OCI-M2 (cell line): ENCODE data around the gene BICC1.

Experiments
- DNase-seq: peaks from one replicate; lab custom pipeline; 2025; ENCODE audit not compliant: unreplicated experiment; lab: John Stamatoyannopoulos, UW

The BICC1 gene

DNA sequence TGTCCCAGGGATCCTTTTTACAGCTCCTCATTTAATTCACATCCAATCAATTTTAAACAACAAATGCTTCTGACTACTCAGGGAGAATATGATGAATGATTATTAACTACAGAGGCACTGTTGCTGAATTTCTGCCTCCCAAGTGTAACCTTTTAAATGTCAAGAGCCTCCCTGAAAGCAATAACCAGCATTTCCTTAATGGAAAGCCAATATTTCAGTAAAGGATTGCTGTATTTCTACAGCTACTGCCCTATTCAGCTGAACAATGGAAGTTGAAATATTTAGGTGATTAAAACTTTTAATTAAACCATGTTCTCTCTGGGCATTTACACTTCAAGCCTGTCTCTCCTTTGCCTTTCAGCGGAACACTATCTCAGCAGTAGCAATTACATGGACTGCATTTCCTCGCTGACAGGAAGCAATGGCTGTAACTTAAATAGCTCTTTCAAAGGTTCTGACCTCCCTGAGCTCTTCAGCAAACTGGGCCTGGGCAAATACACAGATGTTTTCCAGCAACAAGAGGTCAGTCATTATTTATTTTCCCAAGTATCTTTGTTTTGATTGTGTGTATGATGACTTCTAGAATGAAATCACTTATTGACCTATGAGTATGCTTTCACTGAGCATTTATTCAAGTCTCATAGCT, 304.7 kb downstream of the BICC1 start:
- no peak for DNase-seq

- no peak for DNase-seq
Measured at GRCh38 chr10:58818900-58819299, 306.2 kb downstream of the BICC1 start.

GRCh38 chr10:58820386-58820785, 307.7 kb downstream of the BICC1 start:
- no peak for DNase-seq

DNA sequence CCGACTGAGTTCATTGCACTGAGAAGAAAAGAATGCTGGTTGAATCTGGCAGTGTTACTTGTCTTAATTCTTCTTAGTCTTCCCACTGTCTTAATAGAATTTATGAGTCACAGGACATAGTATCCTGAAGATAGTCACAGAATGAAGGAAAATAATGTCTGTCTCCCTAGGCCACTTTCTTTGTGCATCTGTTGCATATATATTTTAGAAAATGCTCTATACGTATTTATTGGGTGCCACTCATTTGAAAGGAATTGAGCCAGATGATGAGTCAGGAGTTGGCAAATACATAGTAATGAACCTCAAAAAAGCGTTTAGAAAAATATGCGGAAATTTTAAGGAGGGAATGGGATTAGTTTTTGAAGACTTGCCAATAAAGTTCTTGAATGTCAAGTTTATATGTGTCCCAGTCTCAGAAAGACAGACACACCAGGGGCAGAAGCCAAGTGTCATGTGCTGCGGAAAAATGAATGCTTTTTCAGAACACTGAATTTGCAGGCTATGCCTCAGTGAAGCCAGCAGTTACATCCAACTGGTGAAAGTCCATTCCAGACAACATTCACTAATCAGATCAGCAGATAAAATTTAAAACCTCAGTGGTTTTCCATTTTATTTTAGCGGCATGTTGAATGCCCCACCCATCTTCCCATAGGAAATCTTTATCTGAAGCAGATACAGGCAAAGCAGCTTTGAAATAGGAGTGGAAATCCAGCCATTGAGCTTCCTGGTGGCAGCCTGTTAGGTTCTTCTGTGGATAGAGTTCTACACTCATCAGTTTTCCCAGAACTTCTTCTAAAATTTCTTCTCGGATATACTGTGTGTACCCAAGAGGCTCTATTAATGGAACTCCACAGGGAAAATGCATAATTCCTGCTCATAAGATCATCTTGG, 308.4 kb downstream of the BICC1 start:
- DNase-seq = no peak

GRCh38 chr10:58821752-58822056, 309.0 kb downstream of the BICC1 start:
- no peak for DNase-seq

DNA sequence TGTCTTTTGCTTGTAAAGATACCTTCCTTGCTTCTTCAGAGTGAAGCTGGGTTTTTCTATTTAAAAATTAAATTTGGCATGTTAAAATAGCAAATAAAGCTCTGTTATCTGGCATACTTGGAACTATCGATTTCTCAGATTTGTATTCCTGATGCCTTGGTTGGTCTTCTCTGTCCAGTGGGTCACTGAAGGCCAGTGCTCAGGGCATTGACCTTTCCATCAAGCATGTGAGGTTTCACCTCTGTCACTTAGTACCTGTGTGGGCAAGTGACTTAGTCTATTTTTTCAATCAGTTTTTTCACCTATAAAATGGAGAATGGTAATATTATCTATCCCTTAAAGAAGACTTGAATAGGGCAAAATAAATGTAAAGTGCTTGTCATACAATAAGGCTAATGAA, 311.3 kb downstream of the BICC1 start:
- DNase-seq = no peak

- DNase-seq = no peak
Measured at GRCh38 chr10:58824396-58824795, 311.7 kb downstream of the BICC1 start.

GRCh38 chr10:58826694-58827093, 314.0 kb downstream of the BICC1 start:
- DNase-seq = no peak

GRCh38 chr10:58827381-58827780, 314.7 kb downstream of the BICC1 start:
- DNase-seq = no peak

GRCh38 chr10:58829839-58830238, 317.2 kb downstream of the BICC1 start:
- no peak for DNase-seq

GRCh38 chr10:58830697-58831096, 318.0 kb downstream of the BICC1 start:
- DNase-seq = no peak

- DNase-seq = no peak
Measured at GRCh38 chr10:58833771-58834561, 321.3 kb downstream of the BICC1 start.

- no peak for DNase-seq
Measured at GRCh38 chr10:58836176-58836700, 323.6 kb downstream of the BICC1 start.

- DNase-seq = no peak
Measured at GRCh38 chr10:58836991-58837575, 324.4 kb downstream of the BICC1 start.

- no peak for DNase-seq
Measured at GRCh38 chr10:58837826-58838225, 325.2 kb downstream of the BICC1 start.

DNA sequence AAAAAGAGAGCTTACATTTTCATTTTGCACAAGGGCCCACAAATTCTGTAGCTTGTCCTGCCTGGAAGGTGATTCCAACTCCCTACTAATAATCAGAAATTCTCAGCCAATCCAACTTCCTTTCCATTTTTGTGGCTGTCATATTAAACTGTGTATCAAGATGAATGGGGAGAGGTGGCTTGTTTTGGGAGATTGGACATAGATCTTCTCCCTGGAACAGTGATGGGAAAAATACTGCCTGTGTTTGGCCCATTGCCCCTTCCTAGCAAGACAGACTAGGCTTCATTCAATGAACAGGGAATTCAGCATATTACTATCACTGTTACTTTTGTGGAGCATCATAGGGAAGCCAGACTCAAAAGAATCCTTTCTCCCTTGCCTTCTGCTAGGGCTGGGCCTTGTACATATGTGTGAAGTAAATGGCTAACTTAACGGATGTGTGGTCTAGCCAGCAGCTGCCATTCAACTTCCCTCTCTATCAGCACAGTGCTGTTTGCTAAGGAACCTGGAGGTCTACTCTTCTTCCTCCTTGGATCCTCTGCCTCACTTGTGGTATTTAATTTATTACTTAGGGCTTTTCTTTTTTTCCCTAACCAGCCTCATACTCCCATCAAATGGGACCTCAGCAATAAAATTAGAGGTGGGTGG, 326.0 kb downstream of the BICC1 start:
- DNase-seq = no peak

DNA sequence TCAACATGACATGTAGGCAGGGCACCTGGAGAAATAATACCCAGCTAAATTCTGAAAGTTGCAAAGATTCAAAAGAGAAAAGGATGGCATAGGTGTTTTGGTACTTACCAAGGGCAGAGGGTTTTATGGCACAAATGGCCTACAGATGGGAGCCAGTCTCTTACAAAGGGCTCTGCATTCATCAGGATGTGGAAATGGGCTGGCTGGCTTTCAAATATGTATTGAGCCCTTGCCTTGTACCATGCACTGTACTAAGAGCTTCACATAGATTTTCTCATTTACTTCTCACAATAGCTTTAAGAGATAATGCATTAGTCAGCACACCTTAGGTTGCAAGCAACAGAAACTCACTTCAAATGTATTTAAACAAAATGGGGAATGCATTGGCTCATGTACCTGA, 327.1 kb downstream of the BICC1 start:
- DNase-seq = no peak

DNA sequence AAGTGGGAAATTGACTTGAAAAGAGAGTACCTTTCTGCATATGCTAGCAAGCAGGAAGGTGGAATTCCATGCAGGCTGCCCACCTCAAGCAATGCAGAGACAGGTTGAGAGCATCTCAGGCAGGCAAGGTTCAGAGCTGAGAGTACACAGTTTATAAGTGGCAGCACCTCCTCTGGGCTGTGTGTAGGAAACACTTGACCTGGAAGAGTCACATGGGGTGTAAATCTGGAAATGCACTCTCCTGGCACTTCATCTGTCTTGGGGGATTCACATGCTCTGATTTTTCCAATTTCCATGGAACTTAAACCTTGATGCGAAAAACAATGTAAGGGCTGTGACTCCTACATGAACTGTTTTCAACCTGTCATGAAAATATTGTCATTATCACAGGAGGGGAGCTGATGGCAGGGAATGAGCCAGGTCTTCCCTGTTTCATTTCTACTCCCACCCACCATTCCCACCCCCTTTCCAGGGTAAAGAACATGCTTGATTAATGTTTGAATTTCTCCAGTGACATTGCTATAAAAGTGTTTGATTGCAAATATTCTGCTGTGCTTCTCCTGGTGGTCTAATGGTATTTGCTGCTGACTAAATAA, 328.3 kb downstream of the BICC1 start:
- no peak for DNase-seq

GRCh38 chr10:58842860-58843376, 330.2 kb downstream of the BICC1 start:
- no peak for DNase-seq

GRCh38 chr10:58843760-58844159, 331.1 kb downstream of the BICC1 start:
- no peak for DNase-seq
